Measurements from ENCODE around the gene SCP2.

SCP2 gene

GRCh38 chr1:53079251-53079650 is 152.2 kb downstream of the SCP2 start:
- no peak overlapping the region for H3K4me3 ChIP-seq (ENCODE audit: low read depth, low read length)
- H3K27ac ChIP-seq (ENCODE audit: extremely low read depth, low read depth, low read length): no peak overlapping the region
- ChIA-PET POLR2A (no interaction called here), CTCF (no interaction called here)
- no peaks in the 10 kb centered on the region for H3K9me3 ChIP-seq (ENCODE audit: control insufficient read depth, insufficient read depth, low read depth, low read length)
- TF ChIP-seq ZNF184 (tag by site-specific recombination; IDR thresholded peaks at IDR 0.05) (no peak), ZXDB (tag by site-specific recombination; IDR thresholded peaks at IDR 0.05) (no peak), ZNF629 (tag by site-specific recombination; IDR thresholded peaks at IDR 0.05) (no peak), ZNF354C (tag by site-specific recombination; IDR thresholded peaks at IDR 0.05; ENCODE audit: borderline replicate concordance, low read depth) (no peak), ZNF114 (tag by site-specific recombination; IDR thresholded peaks at IDR 0.05) (no peak), GLIS2 (tag by site-specific recombination; IDR thresholded peaks at IDR 0.05) (no peak), ZNF121 (tag by site-specific recombination; IDR thresholded peaks at IDR 0.05) (no peak), ZNF843 (tag by site-specific recombination; IDR thresholded peaks at IDR 0.05) (no peak), KLF9 (tag by site-specific recombination; IDR thresholded peaks at IDR 0.05; ENCODE audit: low read depth) (no peak), ZNF311 (tag by site-specific recombination; IDR thresholded peaks at IDR 0.05; ENCODE audit: borderline replicate concordance) (no peak), ZNF157 (tag by site-specific recombination; IDR thresholded peaks at IDR 0.05) (no peak), ZNF2 (tag by site-specific recombination; IDR thresholded peaks at IDR 0.05) (no peak), AEBP2 (tag by site-specific recombination; IDR thresholded peaks at IDR 0.05; ENCODE audit: borderline replicate concordance) (no peak), ZNF791 (tag by site-specific recombination; IDR thresholded peaks at IDR 0.05) (no peak), ZNF639 (tag by site-specific recombination; IDR thresholded peaks at IDR 0.05) (no peak), ZNF747 (tag by site-specific recombination; IDR thresholded peaks at IDR 0.05) (no peak), ZBTB10 (tag by site-specific recombination; IDR thresholded peaks at IDR 0.05) (no peak), ZFHX2 (tag by site-specific recombination; conservative IDR thresholded peaks at IDR 0.05) (no peak)
- H3K36me3 ChIP-seq (ENCODE audit: control insufficient read depth in 2 of 2, insufficient read depth in 1 of 2, low read length in 2 of 2): no peaks in the 10 kb centered on the region
- H3K4me1 ChIP-seq (ENCODE audit: control insufficient read depth, insufficient read depth, low read length): no peaks in the 10 kb centered on the region

GRCh38 chr1:53080041-53080440 is 153.0 kb downstream of the SCP2 start:
- CTCF ChIA-PET: no interaction called here
- Histone ChIP-seq H3K27ac (ENCODE audit: extremely low read depth, low read depth, low read length) (no peak overlapping the region), H3K4me1 (ENCODE audit: control insufficient read depth, insufficient read depth, low read length) (no peaks in the 10 kb centered on the region), H3K9me3 (ENCODE audit: control insufficient read depth, insufficient read depth, low read depth, low read length) (no peaks in the 10 kb centered on the region), H3K36me3 (ENCODE audit: control insufficient read depth in 2 of 2, insufficient read depth in 1 of 2, low read length in 2 of 2) (no peaks in the 10 kb centered on the region), H3K4me3 (ENCODE audit: low read depth, low read length) (no peak overlapping the region)
- POLR2A ChIA-PET: no interaction called here
- TF ChIP-seq ZNF426 (tag by site-specific recombination; IDR thresholded peaks at IDR 0.05) (no peak), ZNF155 (tag by site-specific recombination; IDR thresholded peaks at IDR 0.05) (no peak), ZBTB6 (tag by site-specific recombination; IDR thresholded peaks at IDR 0.05) (no peak), ZNF571 (tag by site-specific recombination; IDR thresholded peaks at IDR 0.05) (no peak), SP7 (tag by site-specific recombination; IDR thresholded peaks at IDR 0.05) (no peak), SP2 (tag by site-specific recombination; IDR thresholded peaks at IDR 0.05) (no peak), ZNF140 (tag by site-specific recombination; IDR thresholded peaks at IDR 0.05) (no peak), PRDM6 (tag by site-specific recombination; IDR thresholded peaks at IDR 0.05) (no peak), ZNF48 (tag by site-specific recombination; IDR thresholded peaks at IDR 0.05) (no peak), ZNF221 (tag by site-specific recombination; IDR thresholded peaks at IDR 0.05; ENCODE audit: borderline replicate concordance) (no peak)
